ENCODE measurements around the gene PTPRC. TPM values are rescaled to one million over a fixed set of nuclear protein-coding genes. Genes with fewer than 3 reads are reported as not detected.
"Not testable (repeated sequence)": the region's sequence is repeated elsewhere in the genome, so short reads cannot be mapped to it uniquely, and the experiment has no call there.

The PTPRC gene
- total RNA-seq (10 to 100 TPM in 1 of 2 donors, 1 to 10 TPM in 1; 9.0 to 38.4 TPM), polyA plus RNA-seq (ENCODE audit: insufficient read length in 2 of 2) (1 to 10 TPM; 3.7 to 8.0 TPM)
- long read RNA-seq, donor 1, full-length matches to known transcripts = 1 of 1 reads
- long read RNA-seq, donor 1, partial matches to known transcripts = 0 of 1 reads
- long read RNA-seq, donor 1, other reads (novel, unspliced or antisense) = 0 of 1 reads
- long read RNA-seq, donor 2 = 0 reads
- long read RNA-seq, donor 3 = 0 reads
- long read RNA-seq, donor 4 = 0 reads

GRCh38 chr1:198638894-198639635 lies at the start of gene PTPRC:
Gene PTPRC (plus strand): TSS chr1:198639040. CDS start chr1:198639269, 229 bp downstream.
- WGBS (ENCODE audit: insufficient coverage) = no CpG with 5 or more reads among the region's 6 CpGs
- no peak for DNase-seq (ENCODE audit: low read depth in 4 of 6, low spot score in 6 of 6)
- no peaks in the 10 kb centered on the region for H3K27me3 ChIP-seq (ENCODE audit: control insufficient read depth, insufficient read depth, low read length)
- H3K27ac ChIP-seq (ENCODE audit: low read depth, low read length) = no peak within 1 kb of the TSS
- H3K9me3 ChIP-seq (ENCODE audit: control insufficient read depth, insufficient read depth, low read length) = no peaks in the 10 kb centered on the region
- no peaks in the 10 kb centered on the region for H3K36me3 ChIP-seq (ENCODE audit: control insufficient read depth, insufficient read depth, low read length)
- no peaks in the 10 kb centered on the region for H3K4me1 ChIP-seq (ENCODE audit: control insufficient read depth, insufficient read depth, low read length)
- no peak within 1 kb of the TSS for H3K4me3 ChIP-seq (ENCODE audit: low read depth, low read length)

- Histone ChIP-seq H3K27me3 (ENCODE audit: control insufficient read depth, insufficient read depth, low read length) (no peaks in the 10 kb centered on the region), H3K9me3 (ENCODE audit: control insufficient read depth, insufficient read depth, low read length) (peaks cover 2% of the 10 kb centered on the region), H3K4me3 (ENCODE audit: low read depth, low read length) (no peak overlapping the region), H3K27ac (ENCODE audit: low read depth, low read length) (no peak overlapping the region), H3K4me1 (ENCODE audit: control insufficient read depth, insufficient read depth, low read length) (no peaks in the 10 kb centered on the region), H3K36me3 (ENCODE audit: control insufficient read depth, insufficient read depth, low read length) (no peaks in the 10 kb centered on the region)
- DNase-seq (ENCODE audit: low read depth in 4 of 6, low spot score in 6 of 6) = no peak
Observed at GRCh38 chr1:198590454-198590853, 48.4 kb upstream of the PTPRC start.

- no peaks in the 10 kb centered on the region for H3K27me3 ChIP-seq (ENCODE audit: control insufficient read depth, insufficient read depth, low read length)
- no peak for DNase-seq (ENCODE audit: low read depth in 4 of 6, low spot score in 6 of 6)
- WGBS (ENCODE audit: insufficient coverage) = 92% methylated on average over 1 of the region's 2 CpGs
- no peaks in the 10 kb centered on the region for H3K4me1 ChIP-seq (ENCODE audit: control insufficient read depth, insufficient read depth, low read length)
- no peak overlapping the region for H3K4me3 ChIP-seq (ENCODE audit: low read depth, low read length)
- peaks cover 2% of the 10 kb centered on the region for H3K9me3 ChIP-seq (ENCODE audit: control insufficient read depth, insufficient read depth, low read length)
- H3K36me3 ChIP-seq (ENCODE audit: control insufficient read depth, insufficient read depth, low read length) = no peaks in the 10 kb centered on the region
- H3K27ac ChIP-seq (ENCODE audit: low read depth, low read length) = no peak overlapping the region
Observed at GRCh38 chr1:198595765-198596164, 43.1 kb upstream of the PTPRC start.

- no peak overlapping the region for H3K27ac ChIP-seq (ENCODE audit: low read depth, low read length)
- no peaks in the 10 kb centered on the region for H3K4me1 ChIP-seq (ENCODE audit: control insufficient read depth, insufficient read depth, low read length)
- no peak overlapping the region for H3K4me3 ChIP-seq (ENCODE audit: low read depth, low read length)
- no peaks in the 10 kb centered on the region for H3K36me3 ChIP-seq (ENCODE audit: control insufficient read depth, insufficient read depth, low read length)
- no peaks in the 10 kb centered on the region for H3K27me3 ChIP-seq (ENCODE audit: control insufficient read depth, insufficient read depth, low read length)
- H3K9me3 ChIP-seq (ENCODE audit: control insufficient read depth, insufficient read depth, low read length) = no peaks in the 10 kb centered on the region
- no CpG with 5 or more reads among the region's 7 CpGs for WGBS (ENCODE audit: insufficient coverage)
- no peak for DNase-seq (ENCODE audit: low read depth in 4 of 6, low spot score in 6 of 6)
Observed at GRCh38 chr1:198597690-198598430, 41.0 kb upstream of the PTPRC start.

- Histone ChIP-seq H3K9me3 (ENCODE audit: control insufficient read depth, insufficient read depth, low read length) (no peaks in the 10 kb centered on the region), H3K27ac (ENCODE audit: low read depth, low read length) (no peak overlapping the region), H3K4me3 (ENCODE audit: low read depth, low read length) (no peak overlapping the region), H3K4me1 (ENCODE audit: control insufficient read depth, insufficient read depth, low read length) (no peaks in the 10 kb centered on the region), H3K27me3 (ENCODE audit: control insufficient read depth, insufficient read depth, low read length) (no peaks in the 10 kb centered on the region), H3K36me3 (ENCODE audit: control insufficient read depth, insufficient read depth, low read length) (no peaks in the 10 kb centered on the region)
- DNase-seq (ENCODE audit: low read depth in 4 of 6, low spot score in 6 of 6) = no peak
- 47% methylated on average over 6 of the region's 6 CpGs for WGBS (ENCODE audit: insufficient coverage)
Observed at GRCh38 chr1:198598796-198599321, 40.0 kb upstream of the PTPRC start.

GRCh38 chr1:198599749-198600148 lies 39.1 kb upstream of the PTPRC start:
- 83% methylated on average over 2 of the region's 2 CpGs for WGBS (ENCODE audit: insufficient coverage)
- H3K36me3 ChIP-seq (ENCODE audit: control insufficient read depth, insufficient read depth, low read length) = no peaks in the 10 kb centered on the region
- DNase-seq (ENCODE audit: low read depth in 4 of 6, low spot score in 6 of 6) = no peak
- no peaks in the 10 kb centered on the region for H3K27me3 ChIP-seq (ENCODE audit: control insufficient read depth, insufficient read depth, low read length)
- no peaks in the 10 kb centered on the region for H3K4me1 ChIP-seq (ENCODE audit: control insufficient read depth, insufficient read depth, low read length)
- H3K27ac ChIP-seq (ENCODE audit: low read depth, low read length) = no peak overlapping the region
- no peaks in the 10 kb centered on the region for H3K9me3 ChIP-seq (ENCODE audit: control insufficient read depth, insufficient read depth, low read length)
- no peak overlapping the region for H3K4me3 ChIP-seq (ENCODE audit: low read depth, low read length)

GRCh38 chr1:198600906-198601305 lies 37.9 kb upstream of the PTPRC start:
- no CpG with 5 or more reads among the region's 1 CpG for WGBS (ENCODE audit: insufficient coverage)
- Histone ChIP-seq H3K27me3 (ENCODE audit: control insufficient read depth, insufficient read depth, low read length) (no peaks in the 10 kb centered on the region), H3K4me1 (ENCODE audit: control insufficient read depth, insufficient read depth, low read length) (no peaks in the 10 kb centered on the region), H3K4me3 (ENCODE audit: low read depth, low read length) (no peak overlapping the region), H3K9me3 (ENCODE audit: control insufficient read depth, insufficient read depth, low read length) (no peaks in the 10 kb centered on the region), H3K27ac (ENCODE audit: low read depth, low read length) (no peak overlapping the region), H3K36me3 (ENCODE audit: control insufficient read depth, insufficient read depth, low read length) (no peaks in the 10 kb centered on the region)
- DNase-seq (ENCODE audit: low read depth in 4 of 6, low spot score in 6 of 6) = no peak

GRCh38 chr1:198601310-198601709 lies 37.5 kb upstream of the PTPRC start:
- H3K9me3 ChIP-seq (ENCODE audit: control insufficient read depth, insufficient read depth, low read length); H3K4me1 ChIP-seq (ENCODE audit: control insufficient read depth, insufficient read depth, low read length); H3K27me3 ChIP-seq (ENCODE audit: control insufficient read depth, insufficient read depth, low read length); H3K27ac ChIP-seq (ENCODE audit: low read depth, low read length); H3K4me3 ChIP-seq (ENCODE audit: low read depth, low read length); H3K36me3 ChIP-seq (ENCODE audit: control insufficient read depth, insufficient read depth, low read length); DNase-seq (ENCODE audit: low read depth in 4 of 6, low spot score in 6 of 6): not testable (repeated sequence)
- WGBS (ENCODE audit: insufficient coverage) = 100% methylated on average over 1 of the region's 1 CpG

GRCh38 chr1:198601936-198602889 lies 36.6 kb upstream of the PTPRC start:
- no CpG with 5 or more reads among the region's 2 CpGs for WGBS (ENCODE audit: insufficient coverage)
- Histone ChIP-seq H3K27me3 (ENCODE audit: control insufficient read depth, insufficient read depth, low read length) (no peaks in the 10 kb centered on the region), H3K4me1 (ENCODE audit: control insufficient read depth, insufficient read depth, low read length) (no peaks in the 10 kb centered on the region), H3K36me3 (ENCODE audit: control insufficient read depth, insufficient read depth, low read length) (no peaks in the 10 kb centered on the region), H3K4me3 (ENCODE audit: low read depth, low read length) (no peak overlapping the region), H3K9me3 (ENCODE audit: control insufficient read depth, insufficient read depth, low read length) (no peaks in the 10 kb centered on the region), H3K27ac (ENCODE audit: low read depth, low read length) (no peak overlapping the region)
- no peak for DNase-seq (ENCODE audit: low read depth in 4 of 6, low spot score in 6 of 6)
